Measurements from ENCODE around the gene ABCA12. TPM values are rescaled to one million over a fixed set of nuclear protein-coding genes. Genes with fewer than 3 reads are reported as not detected.

Gene ABCA12
- polyA plus RNA-seq, 1 of the 3 experiments (the other 2 are of a cell fraction) = 0.07 TPM

- no peak overlapping the region for H3K9ac ChIP-seq
- H3K36me3 ChIP-seq (replicated peaks in 1 of 2; ENCODE audit: control insufficient read depth in 1 of 2, insufficient read depth in 2 of 2, low read length in 1 of 2) = no peaks in the 10 kb centered on the region
- H3K27me3 ChIP-seq (ENCODE audit: insufficient read depth) = no peaks in the 10 kb centered on the region
- H3F3A ChIP-seq (replicated peaks; ENCODE audit: insufficient read depth) = no peaks in the 10 kb centered on the region
- no peak overlapping the region for H3K4me2 ChIP-seq
- WGBS (ENCODE audit: low lambda C conversion rate) = 85% methylated on average over 3 of the region's 3 CpGs
- no peak overlapping the region for H3K4me3 ChIP-seq (ENCODE audit: low read depth in 2 of 2, low read length in 1 of 2)
- no peak overlapping the region for H3K27ac ChIP-seq (ENCODE audit: low read depth in 2 of 2, low read length in 1 of 2)
- no peaks in the 10 kb centered on the region for H3K79me2 ChIP-seq (ENCODE audit: insufficient read depth)
- H4K20me1 ChIP-seq (ENCODE audit: insufficient read depth) = no peaks in the 10 kb centered on the region
- H2AFZ ChIP-seq (ENCODE audit: low read depth) = no peak overlapping the region
- H3K9me2 ChIP-seq = no peaks in the 10 kb centered on the region
- TF ChIP-seq, protein P1, sequence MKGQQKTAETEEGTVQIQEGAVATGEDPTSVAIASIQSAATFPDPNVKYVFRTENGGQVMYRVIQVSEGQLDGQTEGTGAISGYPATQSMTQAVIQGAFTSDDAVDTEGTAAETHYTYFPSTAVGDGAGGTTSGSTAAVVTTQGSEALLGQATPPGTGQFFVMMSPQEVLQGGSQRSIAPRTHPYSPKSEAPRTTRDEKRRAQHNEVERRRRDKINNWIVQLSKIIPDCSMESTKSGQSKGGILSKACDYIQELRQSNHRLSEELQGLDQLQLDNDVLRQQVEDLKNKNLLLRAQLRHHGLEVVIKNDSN (IDR thresholded peaks at IDR 0.05; ENCODE audit: borderline replicate concordance, low read depth) = no peak
- TF ChIP-seq TCF12 (IDR thresholded peaks at IDR 0.05) (no peak), ZBTB33 (IDR thresholded peaks at IDR 0.05; ENCODE audit: borderline replicate concordance, low read depth) (no peak), GATA2 (CRISPR knock-in tag; IDR thresholded peaks at IDR 0.05) (no peak), PBX3 (IDR thresholded peaks at IDR 0.05) (no peak), EP300 (IDR thresholded peaks at IDR 0.05; ENCODE audit: borderline replicate concordance in 1 of 2, low read depth in 1 of 2, low read length in 1 of 2) (no peak), RAD21 (IDR thresholded peaks at IDR 0.05; ENCODE audit: low read length) (no peak), CHD2 (IDR thresholded peaks at IDR 0.05; ENCODE audit: low read length, partially characterized antibody) (no peak), FOSL2 (IDR thresholded peaks at IDR 0.05; ENCODE audit: borderline replicate concordance, low read depth) (no peak)
- TF ChIP-seq, protein P2, sequence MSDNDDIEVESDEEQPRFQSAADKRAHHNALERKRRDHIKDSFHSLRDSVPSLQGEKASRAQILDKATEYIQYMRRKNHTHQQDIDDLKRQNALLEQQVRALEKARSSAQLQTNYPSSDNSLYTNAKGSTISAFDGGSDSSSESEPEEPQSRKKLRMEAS (IDR thresholded peaks at IDR 0.05; ENCODE audit: low read depth) = no peak
- ChIA-PET POLR2A (no interaction called here), CTCF (interaction anchor here (0.7 kb wide), 1 partner anchor 366 kb away, joined by 3 read pairs; no protein-coding TSS in a partner anchor)
- no peaks in the 10 kb centered on the region for H3K9me3 ChIP-seq
- no peak for DNase-seq
- no peaks in the 10 kb centered on the region; a peak in 1 of 4 replicates for H3K4me1 ChIP-seq (ENCODE audit: control insufficient read depth in 1 of 2, insufficient read depth in 2 of 2, low read depth in 1 of 2, low read length in 1 of 2)
These were observed 27.5 kb downstream of the ABCA12 start for GRCh38 chr2:215110918-215111317.

- no peak for DNase-seq
- TF ChIP-seq JUND (IDR thresholded peaks at IDR 0.05) (no peak), CHD2 (IDR thresholded peaks at IDR 0.05; ENCODE audit: low read length, partially characterized antibody) (no peak), ELF1 (IDR thresholded peaks at IDR 0.05) (no peak), RFX5 (IDR thresholded peaks at IDR 0.05; ENCODE audit: low read length) (no peak), TEAD4 (IDR thresholded peaks at IDR 0.05; ENCODE audit: borderline replicate concordance, insufficient read depth) (no peak), FOXM1 (IDR thresholded peaks at IDR 0.05; ENCODE audit: low read depth) (no peak), YY1 (IDR thresholded peaks at IDR 0.05; ENCODE audit: low read depth) (no peak)
- TF ChIP-seq, protein P2 (IDR thresholded peaks at IDR 0.05; ENCODE audit: low read depth) = no peak
- POLR2A ChIA-PET = no interaction called here
These were observed 31.0 kb downstream of the ABCA12 start for GRCh38 chr2:215107216-215108056.

More at GRCh38 chr2:215107216-215108056, 31.0 kb downstream of the ABCA12 start:
- Histone ChIP-seq H3K4me3 (ENCODE audit: low read depth in 2 of 2, low read length in 1 of 2) (no peak overlapping the region), H4K20me1 (ENCODE audit: insufficient read depth) (no peaks in the 10 kb centered on the region), H3K4me2 (no peak overlapping the region), H3F3A (replicated peaks; ENCODE audit: insufficient read depth) (no peaks in the 10 kb centered on the region), H3K9me3 (no peaks in the 10 kb centered on the region), H3K9me2 (no peaks in the 10 kb centered on the region), H2AFZ (ENCODE audit: low read depth) (no peak overlapping the region), H3K79me2 (ENCODE audit: insufficient read depth) (no peaks in the 10 kb centered on the region), H3K9ac (no peak overlapping the region), H3K27ac (ENCODE audit: low read depth in 2 of 2, low read length in 1 of 2) (no peak overlapping the region), H3K36me3 (replicated peaks in 1 of 2; ENCODE audit: control insufficient read depth in 1 of 2, insufficient read depth in 2 of 2, low read length in 1 of 2) (no peaks in the 10 kb centered on the region), H3K4me1 (ENCODE audit: control insufficient read depth in 1 of 2, insufficient read depth in 2 of 2, low read depth in 1 of 2, low read length in 1 of 2) (no peaks in the 10 kb centered on the region; a peak in 1 of 4 replicates), H3K27me3 (ENCODE audit: insufficient read depth) (no peaks in the 10 kb centered on the region)
- CTCF ChIA-PET = interaction anchor here (0.6 kb wide), 1 partner anchor 9 kb away, joined by 3 read pairs; no protein-coding TSS in a partner anchor
- WGBS (ENCODE audit: low lambda C conversion rate) = 62% methylated on average over 5 of the region's 5 CpGs
